ENCODE results near the gene AMH.

GRCh38 chr19:2244486-2244885 is 4.6 kb upstream of the AMH start:
- no peak for TF ChIP-seq POLR2A (IDR thresholded peaks at IDR 0.05; ENCODE audit: low read depth, low read length)
- no peak for TF ChIP-seq TAF1 (IDR thresholded peaks at IDR 0.05; ENCODE audit: low read depth, low read length)
- TF ChIP-seq POLR2AphosphoS5 (IDR thresholded peaks at IDR 0.05; ENCODE audit: low read depth, low read length), result no peak
- TF ChIP-seq POU2F2 (IDR thresholded peaks at IDR 0.05; ENCODE audit: low read depth, low read length), result no peak
- TF ChIP-seq SPI1 (IDR thresholded peaks at IDR 0.05; ENCODE audit: low read depth, low read length), result no peak
- TF ChIP-seq PAX5 (IDR thresholded peaks at IDR 0.05; ENCODE audit: insufficient read depth, low read length, severe bottlenecking), result no peak
